A549 (cell line): ENCODE results near the gene TRIM28.

ENCODE experiments used
- CEBPB ChIP-seq, 2 experiments: fragments of >200 bp in 1 of 2; sonication (Bioruptor Twin) in 1 of 2; formaldehyde crosslinking in 1 of 2; IDR thresholded peaks; 2 replicates each; pipeline ENCODE4 v1.6.1; 2012 to 2016
- ELK1 ChIP-seq: fragments of 150-350 bp; IDR thresholded peaks from 2 replicates; pipeline ENCODE4 v1.6.1; 2014; ENCODE audit warnings: low read depth, mild to moderate bottlenecking, low read length
- EP300 ChIP-seq, 2 experiments: fragments of >200 bp; sonication (Bioruptor Twin); formaldehyde crosslinking; IDR thresholded peaks; 2 replicates in 1 of 2; 3 replicates in 1 of 2; pipeline ENCODE4 v1.6.1; 2016 to 2017
- ESRRA ChIP-seq: fragments of 150-350 bp; IDR thresholded peaks from 2 replicates; pipeline ENCODE4 v1.6.1; 2014; ENCODE audit warnings: mild to moderate bottlenecking, low read length, borderline replicate concordance
- GATA3 ChIP-seq: IDR thresholded peaks from 2 replicates; pipeline ENCODE4 v1.6.1; 2012; ENCODE audit warnings: borderline replicate concordance
- HDAC2 ChIP-seq: fragments of 200-600 bp; sonication (generic); IDR thresholded peaks from 2 replicates; pipeline ENCODE4 v1.6.1; 2016
- MYC ChIP-seq: IDR thresholded peaks from 2 replicates; pipeline ENCODE4 v1.6.1; 2012; ENCODE audit warnings: mild to moderate bottlenecking, inconsistent platforms, low read length, improper control_type of control experiment, borderline replicate concordance
- NPAS2 ChIP-seq: fragments of 250-450 bp; sonication (Bioruptor Pico); IDR thresholded peaks from 2 replicates; pipeline ENCODE4 v1.8.0; 2022; ENCODE audit warnings: mild to moderate bottlenecking, moderate library complexity, borderline replicate concordance
- POLR2A ChIP-seq: IDR thresholded peaks from 2 replicates; pipeline ENCODE4 v1.6.1; 2012; ENCODE audit warnings: mild to moderate bottlenecking, low read length
- RAD21 ChIP-seq, 2 experiments: fragments of >200 bp in 1 of 2; sonication (Bioruptor Twin) in 1 of 2; formaldehyde crosslinking in 1 of 2; IDR thresholded peaks in 1 of 2; conservative IDR thresholded peaks in 1 of 2; 2 replicates in 1 of 2; 3 replicates in 1 of 2; pipeline ENCODE4 v1.6.1; 2012 to 2018; ENCODE audit warnings: inconsistent platforms in 1 of 2
- TF ChIP-seq, protein P1 (sequence below): fragments of >200 bp; sonication (Bioruptor Twin); formaldehyde crosslinking; IDR thresholded peaks from 3 replicates; pipeline ENCODE4 v1.5.1; 2016

- TF ChIP-seq CEBPB (IDR thresholded peaks at IDR 0.05): no peak
- no peak for TF ChIP-seq GATA3
- TF ChIP-seq EP300 (IDR thresholded peaks at IDR 0.05): no peak
- no peak for TF ChIP-seq HDAC2
- TF ChIP-seq POLR2A: no peak
- TF ChIP-seq ELK1: no peak
- TF ChIP-seq, protein P1, sequence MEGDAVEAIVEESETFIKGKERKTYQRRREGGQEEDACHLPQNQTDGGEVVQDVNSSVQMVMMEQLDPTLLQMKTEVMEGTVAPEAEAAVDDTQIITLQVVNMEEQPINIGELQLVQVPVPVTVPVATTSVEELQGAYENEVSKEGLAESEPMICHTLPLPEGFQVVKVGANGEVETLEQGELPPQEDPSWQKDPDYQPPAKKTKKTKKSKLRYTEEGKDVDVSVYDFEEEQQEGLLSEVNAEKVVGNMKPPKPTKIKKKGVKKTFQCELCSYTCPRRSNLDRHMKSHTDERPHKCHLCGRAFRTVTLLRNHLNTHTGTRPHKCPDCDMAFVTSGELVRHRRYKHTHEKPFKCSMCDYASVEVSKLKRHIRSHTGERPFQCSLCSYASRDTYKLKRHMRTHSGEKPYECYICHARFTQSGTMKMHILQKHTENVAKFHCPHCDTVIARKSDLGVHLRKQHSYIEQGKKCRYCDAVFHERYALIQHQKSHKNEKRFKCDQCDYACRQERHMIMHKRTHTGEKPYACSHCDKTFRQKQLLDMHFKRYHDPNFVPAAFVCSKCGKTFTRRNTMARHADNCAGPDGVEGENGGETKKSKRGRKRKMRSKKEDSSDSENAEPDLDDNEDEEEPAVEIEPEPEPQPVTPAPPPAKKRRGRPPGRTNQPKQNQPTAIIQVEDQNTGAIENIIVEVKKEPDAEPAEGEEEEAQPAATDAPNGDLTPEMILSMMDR: no peak
- no peak for TF ChIP-seq ESRRA
- no peak for TF ChIP-seq MYC
- no peak for TF ChIP-seq NPAS2 (CRISPR knock-in tag)
- no peak for TF ChIP-seq RAD21 (conservative IDR thresholded peaks at IDR 0.05 in 1 of 2, IDR thresholded peaks at IDR 0.05 in 1 of 2)
Measured at GRCh38 chr19:58535857-58536256, 8.0 kb upstream of the TRIM28 start.
